NCI-H1092 (cell line): Measurements from ENCODE around the gene C1orf198.

ENCODE experiments used
- DNase-seq: peaks from one replicate; lab custom pipeline; 2025; lab: John Stamatoyannopoulos, UW

The C1orf198 gene

GRCh38 chr1:230892018-230892491, 23.7 kb upstream of the C1orf198 start:
- DNase-seq: no peak

GRCh38 chr1:230891413-230891812, 23.1 kb upstream of the C1orf198 start:
- DNase-seq: no peak

GRCh38 chr1:230884646-230885045, 16.3 kb upstream of the C1orf198 start:
- no peak for DNase-seq

GRCh38 chr1:230883967-230884366, 15.6 kb upstream of the C1orf198 start:
- DNase-seq: no peak

GRCh38 chr1:230879778-230880177, 11.5 kb upstream of the C1orf198 start:
- no peak for DNase-seq

GRCh38 chr1:230878591-230878990, 10.3 kb upstream of the C1orf198 start:
- no peak for DNase-seq

GRCh38 chr1:230877924-230878590, 9.7 kb upstream of the C1orf198 start:
- no peak for DNase-seq

- no peak for DNase-seq
Measured at GRCh38 chr1:230877146-230877923, 9.0 kb upstream of the C1orf198 start.

- no peak for DNase-seq
Measured at GRCh38 chr1:230876660-230877059, 8.3 kb upstream of the C1orf198 start.

- DNase-seq: no peak
Measured at GRCh38 chr1:230875370-230875769, 7.0 kb upstream of the C1orf198 start.

GRCh38 chr1:230870916-230871315, 2.6 kb upstream of the C1orf198 start:
- DNase-seq: no peak

GRCh38 chr1:230869500-230869899, 1.2 kb upstream of the C1orf198 start:
- DNase-seq: no peak

GRCh38 chr1:230868736-230869385, 540 bp upstream of the C1orf198 start:
- DNase-seq: peak; percentile 38

GRCh38 chr1:230867101-230867902, 1.0 kb downstream of the C1orf198 start:
- no peak for DNase-seq

GRCh38 chr1:230866171-230867070, 1.9 kb downstream of the C1orf198 start:
- no peak for DNase-seq

GRCh38 chr1:230865062-230865817, 3.1 kb downstream of the C1orf198 start:
- no peak for DNase-seq

GRCh38 chr1:230864441-230864840, 3.9 kb downstream of the C1orf198 start:
- DNase-seq: no peak

GRCh38 chr1:230863449-230863848, 4.9 kb downstream of the C1orf198 start:
- DNase-seq: no peak

GRCh38 chr1:230861970-230862595, 6.2 kb downstream of the C1orf198 start:
- no peak for DNase-seq

GRCh38 chr1:230861489-230861888, 6.8 kb downstream of the C1orf198 start:
- no peak for DNase-seq
